Activated CD4-positive, alpha-beta T cell treated with anti-CD3 and anti-CD28 coated beads, Interleukin-2, amount 10 ng/mL, durations not matched to agents 7 days and 5 days (primary cell): ENCODE measurements around the gene RAB3A. TPM values are rescaled to one million over a fixed set of nuclear protein-coding genes. Genes with fewer than 3 reads are reported as not detected.
A peak's percentile ranks its signal among the peaks of the same experiment; 100 is the strongest.

Source experiments
- CTCF ChIA-PET: fragments of 350-600 bp; sonication (Branson Sonifier 250); formaldehyde crosslinking; loops from one replicate; lab custom pipeline; 2021; ENCODE audit warnings: antibody characterized with exemption; lab: Charles Lee
- POLR2A ChIA-PET: fragments of 350-600 bp; sonication (Branson Sonifier 250); formaldehyde crosslinking; loops from one replicate; lab custom pipeline; 2021; ENCODE audit warnings: antibody characterized with exemption; lab: Charles Lee
- DNase-seq: peaks from one replicate; pipeline ENCODE4 v3.0.0-alpha.2; 2020
- H3K27ac Mint-ChIP-seq: one replicate; pipeline ENCODE4 v1.8.0; 2021; ENCODE audit warnings: mild to moderate bottlenecking, moderate library complexity, mixed read lengths
- H3K27me3 Mint-ChIP-seq: one replicate; pipeline ENCODE4 v1.8.0; 2021; ENCODE audit warnings: mixed read lengths
- H3K36me3 Mint-ChIP-seq: one replicate; pipeline ENCODE4 v1.8.0; 2021; ENCODE audit warnings: low read depth, mixed read lengths
- H3K4me1 Mint-ChIP-seq: one replicate; pipeline ENCODE4 v1.8.0; 2021; ENCODE audit warnings: mixed read lengths
- H3K4me3 Mint-ChIP-seq: one replicate; pipeline ENCODE4 v1.8.0; 2021; ENCODE audit warnings: mild to moderate bottlenecking, moderate library complexity, mixed read lengths
- H3K9me3 Mint-ChIP-seq: one replicate; pipeline ENCODE4 v1.8.0; 2021; ENCODE audit warnings: mixed read lengths
- total RNA-seq, 2 experiments: library from RNA; stranded (reverse); gene quantifications; one replicate each; pipeline ENCODE4 v1.2.3, GENCODE V29; 2021

RAB3A gene
- total RNA-seq, 2 experiments from 2014 or later: 4.0 to 5.2 TPM

DNA sequence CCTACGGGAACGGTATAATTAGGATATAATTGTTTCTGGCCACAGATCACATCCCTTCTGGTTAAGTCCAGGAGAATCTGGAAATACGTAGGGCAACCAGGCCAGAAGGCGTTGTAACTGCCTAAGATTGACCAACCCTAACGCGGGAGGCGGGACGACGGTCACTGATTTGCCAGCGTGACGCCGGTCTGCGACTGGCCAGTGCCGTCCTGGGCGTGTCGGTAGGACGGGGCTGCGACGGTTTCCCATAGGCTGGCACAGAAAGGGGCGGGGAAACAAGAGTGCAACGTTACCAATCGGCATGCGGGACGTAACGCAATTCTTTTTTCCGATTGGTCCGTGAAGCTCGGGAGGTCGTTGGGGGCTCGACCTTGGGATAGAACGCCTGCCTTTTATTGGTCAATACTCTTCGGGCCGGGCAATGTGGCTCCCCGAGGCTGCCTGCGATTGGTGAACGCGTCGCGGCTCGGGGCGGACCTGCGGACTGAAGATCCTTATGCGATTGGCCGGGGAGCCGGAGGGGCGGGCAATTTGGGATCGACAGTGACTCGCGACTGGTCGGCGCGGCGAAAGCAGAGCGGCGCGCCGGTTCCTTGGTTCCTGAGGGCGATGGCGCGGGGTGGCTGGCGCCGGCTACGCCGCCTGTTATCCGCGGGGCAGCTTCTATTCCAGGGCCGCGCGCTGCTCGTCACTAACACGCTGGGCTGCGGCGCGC lies 11.0 kb downstream of the RAB3A start, which contains the start of gene MPV17L2:
MPV17L2 (plus strand) TSS at position 546 of the 715 bp plus-strand sequence; CDS start at position 610, 64 bp downstream.
- Mint-ChIP-seq H3K4me3 (peak within 1 kb of the TSS; percentile 79), H3K9me3 (no peaks in the 10 kb centered on the region), H3K4me1 (peaks cover 25% of the 10 kb centered on the region), H3K36me3 (no peaks in the 10 kb centered on the region), H3K27me3 (no peaks in the 10 kb centered on the region), H3K27ac (peak within 1 kb of the TSS; percentile 93)
- DNase-seq: peak; percentile 99
- POLR2A ChIA-PET: interaction anchor here (0.5 to 1.0 kb wide), 4 partner anchors 26 to 239 kb away, joined by 3 to 4 read pairs (median 4); partner anchors contain the start of gene JUND
- CTCF ChIA-PET: interaction anchor here (0.6 to 1.9 kb wide), 7 partner anchors 15 to 226 kb away, joined by 3 to 8 read pairs (median 3); partner anchors contain the start of gene SSBP4

DNA sequence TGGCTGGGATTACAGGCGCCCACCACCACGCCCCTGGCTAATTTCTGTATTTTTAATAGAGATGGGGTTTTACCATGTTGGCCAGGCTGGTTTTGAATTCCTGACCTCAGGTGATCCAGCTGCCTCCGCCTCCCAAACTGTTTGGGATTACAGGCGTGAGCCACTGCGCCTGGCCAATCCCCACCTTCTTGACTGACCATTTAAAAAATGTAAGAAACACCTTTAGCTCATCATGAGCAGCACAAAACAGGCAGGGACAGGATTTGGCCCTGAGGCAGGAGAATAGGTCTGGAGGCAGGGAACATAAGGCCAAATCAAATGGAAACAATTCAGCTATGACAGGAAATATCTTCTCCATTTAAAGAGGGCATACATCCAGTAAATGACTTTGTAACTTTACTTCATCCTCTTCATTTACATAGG lies 12.2 kb downstream of the RAB3A start:
- Mint-ChIP-seq H3K27ac (peak overlapping the region; percentile 93), H3K36me3 (no peaks in the 10 kb centered on the region), H3K4me3 (peak overlapping the region; percentile 79), H3K27me3 (no peaks in the 10 kb centered on the region), H3K9me3 (no peaks in the 10 kb centered on the region), H3K4me1 (peaks cover 25% of the 10 kb centered on the region)
- DNase-seq: no peak
- POLR2A ChIA-PET: interaction anchor here (0.6 kb wide), 1 partner anchor 48 kb away, joined by 3 read pairs; no protein-coding TSS in a partner anchor
- CTCF ChIA-PET: interaction anchor here (0.6 to 1.5 kb wide), 9 partner anchors 8 to 676 kb away, joined by 3 to 8 read pairs (median 3); partner anchors contain the start of gene SSBP4

DNA sequence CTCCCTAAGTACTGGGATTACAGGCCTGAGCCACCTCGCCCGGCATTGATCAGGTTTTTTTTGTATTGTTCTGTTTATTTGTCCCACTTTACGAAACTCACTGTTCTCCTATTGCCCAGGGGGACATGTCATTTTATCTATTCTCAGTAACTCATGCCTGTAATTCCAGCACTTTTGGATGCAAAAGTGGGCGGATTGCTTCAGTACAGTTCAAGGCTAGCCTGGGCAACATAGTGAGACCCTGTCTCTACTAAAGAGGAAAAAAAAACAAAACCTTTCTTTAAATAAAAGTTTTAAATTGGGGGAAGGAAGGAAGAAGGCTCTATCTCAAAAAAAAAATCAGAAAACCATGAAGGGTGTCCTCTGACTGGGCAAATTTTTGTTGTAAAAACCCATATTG lies 13.6 kb downstream of the RAB3A start:
- CTCF ChIA-PET: interaction anchor here (0.7 kb wide), 1 partner anchor 330 kb away, joined by 3 read pairs; no protein-coding TSS in a partner anchor

DNA sequence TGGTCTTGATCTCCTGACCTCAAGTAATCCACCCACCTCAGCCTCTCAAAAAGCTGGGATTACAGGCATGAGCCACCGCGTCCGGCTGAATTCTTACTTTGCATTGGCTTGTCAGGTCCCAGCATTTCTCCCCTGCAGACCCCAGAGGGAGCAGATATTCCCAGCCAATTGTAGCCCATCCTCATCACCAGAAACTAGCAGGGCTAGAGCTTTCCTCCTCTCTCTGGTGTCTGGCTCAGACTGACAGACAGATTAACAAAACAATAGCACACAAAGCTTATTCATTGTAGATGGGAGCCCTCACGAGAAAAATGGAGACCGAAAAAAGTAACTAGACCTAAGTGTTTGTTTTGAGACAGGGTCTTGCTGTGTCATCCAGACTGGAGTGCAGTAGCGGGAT lies 18.3 kb downstream of the RAB3A start:
- no peaks in the 10 kb centered on the region for H3K36me3 Mint-ChIP-seq
- no peak overlapping the region for H3K4me3 Mint-ChIP-seq
- POLR2A ChIA-PET: no interaction called here
- no peaks in the 10 kb centered on the region for H3K9me3 Mint-ChIP-seq
- no peak overlapping the region for H3K27ac Mint-ChIP-seq
- peaks cover 4% of the 10 kb centered on the region for H3K27me3 Mint-ChIP-seq
- H3K4me1 Mint-ChIP-seq: peaks cover 3% of the 10 kb centered on the region
- DNase-seq: no peak
- CTCF ChIA-PET: interaction anchor here (0.6 to 1.9 kb wide), 3 partner anchors 20 to 235 kb away, joined by 3 to 6 read pairs (median 4); no protein-coding TSS in a partner anchor

More for the DNA sequence above, 13.6 kb downstream of the RAB3A start:
- no peaks in the 10 kb centered on the region for H3K9me3 Mint-ChIP-seq
- H3K27me3 Mint-ChIP-seq: peaks cover 4% of the 10 kb centered on the region
- no peaks in the 10 kb centered on the region for H3K36me3 Mint-ChIP-seq
- no peak for DNase-seq
- peaks cover 25% of the 10 kb centered on the region for H3K4me1 Mint-ChIP-seq
- no peak overlapping the region for H3K4me3 Mint-ChIP-seq
- no peak overlapping the region for H3K27ac Mint-ChIP-seq
- POLR2A ChIA-PET: no interaction called here

DNA sequence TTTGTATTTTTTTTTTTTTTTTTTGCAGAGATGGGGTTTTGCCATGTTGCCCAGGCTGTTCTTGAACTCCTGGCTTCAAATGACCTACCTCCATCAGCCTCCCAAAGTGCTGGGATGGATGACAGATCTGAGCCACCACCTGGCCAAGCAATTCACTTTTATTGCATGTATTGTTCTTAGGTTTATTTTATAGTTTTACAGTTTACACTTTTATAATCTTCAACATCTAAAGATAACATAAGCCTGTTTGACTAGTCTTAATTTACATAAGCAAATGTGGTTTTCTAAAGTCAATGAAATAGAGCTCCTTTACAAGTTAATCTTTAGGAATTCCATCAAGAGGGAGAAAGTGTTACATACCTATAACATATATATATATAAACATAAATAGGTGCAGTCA lies 20.3 kb downstream of the RAB3A start:
- H3K36me3 Mint-ChIP-seq: peaks cover 4% of the 10 kb centered on the region
- ChIA-PET POLR2A (no interaction called here), CTCF (interaction anchor here (0.7 to 1.9 kb wide), 5 partner anchors 8 to 72 kb away, joined by 3 to 6 read pairs (median 3); no protein-coding TSS in a partner anchor)
- peaks cover 3% of the 10 kb centered on the region for H3K4me1 Mint-ChIP-seq
- H3K4me3 Mint-ChIP-seq: no peak overlapping the region
- H3K27me3 Mint-ChIP-seq: peaks cover 4% of the 10 kb centered on the region
- H3K27ac Mint-ChIP-seq: no peak overlapping the region
- DNase-seq: no peak
- H3K9me3 Mint-ChIP-seq: no peaks in the 10 kb centered on the region

DNA sequence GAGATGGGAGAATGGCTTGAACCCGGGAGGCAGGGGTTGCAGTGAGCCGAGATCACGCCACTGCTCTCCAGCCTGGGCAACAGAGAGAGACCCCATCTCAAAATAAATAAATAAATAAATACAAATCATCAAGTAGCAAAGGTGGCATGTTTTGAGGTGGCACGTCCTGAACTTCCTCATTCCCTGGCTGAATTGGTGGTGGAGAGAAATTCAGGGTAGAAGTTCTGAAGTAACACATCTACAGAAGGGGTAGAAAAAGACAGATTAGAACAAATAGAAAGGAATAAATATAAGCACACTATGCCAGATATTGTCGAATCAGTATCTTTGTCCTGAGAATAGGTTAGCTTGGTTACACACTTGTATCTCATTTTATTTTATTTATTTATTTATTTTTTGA lies 23.9 kb downstream of the RAB3A start:
- peaks cover 9% of the 10 kb centered on the region for H3K4me1 Mint-ChIP-seq
- H3K27ac Mint-ChIP-seq: no peak overlapping the region
- peaks cover 21% of the 10 kb centered on the region for H3K36me3 Mint-ChIP-seq
- ChIA-PET POLR2A (no interaction called here), CTCF (no interaction called here)
- H3K4me3 Mint-ChIP-seq: no peak overlapping the region
- DNase-seq: no peak
- H3K27me3 Mint-ChIP-seq: no peaks in the 10 kb centered on the region
- no peaks in the 10 kb centered on the region for H3K9me3 Mint-ChIP-seq

DNA sequence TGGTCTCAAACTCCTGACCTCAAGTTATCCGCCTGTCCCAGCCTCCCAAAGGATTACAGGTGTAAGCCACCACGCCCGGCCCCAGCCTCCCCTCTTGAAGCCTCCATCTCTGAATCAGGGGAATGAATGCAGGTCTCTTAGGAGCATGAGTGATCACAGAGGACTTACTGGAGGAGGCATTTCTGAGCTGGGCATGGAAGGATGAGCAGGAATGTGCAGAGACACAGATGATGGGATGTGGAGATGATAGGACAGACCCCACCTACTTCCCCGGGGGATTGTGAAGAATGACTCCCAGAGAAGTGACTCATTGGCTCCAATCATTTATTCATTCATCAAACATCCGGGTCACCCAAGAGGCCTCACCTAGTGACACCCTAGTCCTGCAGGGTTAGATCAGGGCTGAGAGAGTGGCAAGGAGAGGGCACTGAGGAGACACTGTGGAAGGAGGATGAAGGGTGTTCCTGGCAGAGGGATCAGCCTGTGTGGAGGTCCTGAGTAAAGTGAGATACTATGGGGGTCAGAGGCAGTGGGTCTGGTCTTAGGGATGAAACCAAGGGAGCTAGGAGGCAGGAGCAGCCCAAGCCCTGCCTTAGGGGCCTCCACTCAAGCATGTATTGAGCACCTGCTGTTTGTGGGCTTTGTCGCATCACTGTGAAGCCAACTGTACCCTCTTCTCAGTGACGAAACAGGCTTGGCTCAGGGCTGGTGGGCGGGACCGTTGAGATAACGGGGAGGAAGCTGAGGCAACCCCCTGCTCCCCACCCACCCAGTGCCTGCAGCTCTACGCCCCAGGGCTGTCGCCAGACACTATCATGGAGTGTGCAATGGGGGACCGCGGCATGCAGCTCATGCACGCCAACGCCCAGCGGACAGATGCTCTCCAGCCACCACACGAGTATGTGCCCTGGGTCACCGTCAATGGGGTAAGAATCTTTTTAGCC lies 27.2 kb downstream of the RAB3A start:
- DNase-seq: no peak
- Mint-ChIP-seq H3K27ac (no peak overlapping the region), H3K27me3 (no peaks in the 10 kb centered on the region), H3K4me3 (peak overlapping the region; percentile 19), H3K36me3 (peaks cover 23% of the 10 kb centered on the region), H3K9me3 (no peaks in the 10 kb centered on the region), H3K4me1 (peaks cover 31% of the 10 kb centered on the region)
- ChIA-PET POLR2A (no interaction called here), CTCF (interaction anchor here (0.8 to 2.1 kb wide), 6 partner anchors 7 to 153 kb away, joined by 3 to 8 read pairs (median 4); no protein-coding TSS in a partner anchor)

DNA sequence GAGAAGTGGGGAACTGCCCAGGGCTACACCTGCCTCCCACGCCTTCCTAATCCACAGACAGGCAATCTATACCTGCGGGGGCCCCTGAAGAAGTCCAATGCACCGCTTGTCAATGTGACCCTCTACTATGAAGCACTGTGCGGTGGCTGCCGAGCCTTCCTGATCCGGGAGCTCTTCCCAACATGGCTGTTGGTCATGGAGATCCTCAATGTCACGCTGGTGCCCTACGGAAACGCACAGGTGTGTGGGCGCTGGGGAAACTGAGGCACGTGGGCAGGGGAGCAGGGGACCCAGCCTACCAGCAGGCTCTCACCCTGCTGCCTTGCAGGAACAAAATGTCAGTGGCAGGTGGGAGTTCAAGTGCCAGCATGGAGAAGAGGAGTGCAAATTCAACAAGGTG lies 28.9 kb downstream of the RAB3A start:
- DNase-seq: no peak
- H3K9me3 Mint-ChIP-seq: no peaks in the 10 kb centered on the region
- H3K36me3 Mint-ChIP-seq: peaks cover 23% of the 10 kb centered on the region
- CTCF ChIA-PET: interaction anchor here (0.7 to 2.1 kb wide), 6 partner anchors 9 to 168 kb away, joined by 3 to 6 read pairs (median 4); partner anchors contain the start of gene MPV17L2
- H3K4me3 Mint-ChIP-seq: peak overlapping the region; percentile 88
- peaks cover 28% of the 10 kb centered on the region for H3K4me1 Mint-ChIP-seq
- no peaks in the 10 kb centered on the region for H3K27me3 Mint-ChIP-seq
- peak overlapping the region; percentile 60 for H3K27ac Mint-ChIP-seq
- POLR2A ChIA-PET: no interaction called here

DNA sequence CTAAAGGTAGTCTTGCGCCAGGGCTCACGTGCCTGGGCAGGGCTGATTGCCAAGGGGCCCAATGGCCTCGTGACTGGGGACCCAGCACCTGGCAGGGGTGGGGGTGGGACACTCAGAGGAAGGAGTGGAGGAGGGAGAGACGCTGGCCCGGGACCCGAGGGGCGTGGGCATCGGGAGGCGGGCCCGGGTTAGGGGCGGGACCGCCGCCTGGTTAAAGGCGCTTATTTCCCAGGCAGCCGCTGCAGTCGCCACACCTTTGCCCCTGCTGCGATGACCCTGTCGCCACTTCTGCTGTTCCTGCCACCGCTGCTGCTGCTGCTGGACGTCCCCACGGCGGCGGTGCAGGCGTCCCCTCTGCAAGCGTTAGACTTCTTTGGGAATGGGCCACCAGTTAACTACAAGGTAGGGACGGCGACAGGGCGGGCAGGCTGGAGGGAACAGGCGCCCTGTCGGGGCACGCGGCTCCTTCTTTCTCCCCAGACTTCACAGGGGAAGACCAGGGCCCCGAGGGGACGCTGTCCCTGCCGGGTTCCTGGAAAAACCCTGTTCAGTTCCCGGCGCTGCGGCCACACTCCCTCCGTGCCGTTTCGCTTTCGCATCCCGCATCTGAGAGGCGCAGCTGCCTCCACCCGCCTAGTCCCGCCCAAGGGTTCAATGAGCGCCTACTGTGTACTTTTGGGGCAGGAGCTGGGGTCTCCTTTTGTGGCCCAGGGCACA lies 30.1 kb downstream of the RAB3A start, which contains the start of gene IFI30:
IFI30 (plus strand) TSS at position 242 of the 717 bp plus-strand sequence; CDS start at position 271, 29 bp downstream.
- Mint-ChIP-seq H3K27ac (peak within 1 kb of the TSS; percentile 86), H3K27me3 (no peaks in the 10 kb centered on the region), H3K9me3 (no peaks in the 10 kb centered on the region), H3K4me3 (peak within 1 kb of the TSS; percentile 88), H3K4me1 (peaks cover 28% of the 10 kb centered on the region), H3K36me3 (peaks cover 20% of the 10 kb centered on the region)
- ChIA-PET CTCF (interaction anchor here (0.6 to 2.1 kb wide), 7 partner anchors 13 to 167 kb away, joined by 3 to 5 read pairs (median 4); partner anchors contain the start of gene MPV17L2), POLR2A (no interaction called here)
- DNase-seq: peak; percentile 69

DNA sequence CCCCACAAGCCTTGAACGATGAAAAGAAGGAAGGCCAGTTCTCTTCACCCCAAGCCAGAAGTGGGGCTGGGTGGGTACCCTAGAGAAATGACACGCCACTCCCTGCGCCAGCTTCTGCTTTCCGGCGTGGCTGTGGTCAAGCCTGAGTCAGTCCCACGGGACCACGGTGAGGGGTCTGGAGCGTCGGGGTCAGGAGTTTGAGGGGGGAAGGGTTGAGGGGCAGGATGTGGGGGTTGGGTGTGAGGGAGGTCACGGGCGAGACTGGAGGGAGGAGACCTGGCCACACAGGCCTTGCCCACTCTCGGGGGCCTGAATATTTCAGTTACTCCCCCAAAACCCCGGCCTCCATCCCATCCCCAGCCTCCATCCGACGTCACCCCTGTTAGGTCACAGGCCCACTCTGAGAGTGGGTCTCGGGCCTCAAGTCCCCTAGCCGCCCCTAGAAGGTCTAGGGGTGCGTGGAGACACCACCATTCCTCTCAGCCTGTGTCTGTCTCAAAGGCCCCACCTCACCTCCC lies 30.7 kb downstream of the RAB3A start:
- Mint-ChIP-seq H3K4me3 (peak overlapping the region; percentile 88), H3K27me3 (no peaks in the 10 kb centered on the region), H3K36me3 (peaks cover 22% of the 10 kb centered on the region), H3K4me1 (peaks cover 31% of the 10 kb centered on the region), H3K9me3 (no peaks in the 10 kb centered on the region), H3K27ac (peak overlapping the region; percentile 86)
- POLR2A ChIA-PET: no interaction called here
- DNase-seq: no peak
- CTCF ChIA-PET: interaction anchor here (0.9 kb wide), 1 partner anchor 11 kb away, joined by 3 read pairs; no protein-coding TSS in a partner anchor

DNA sequence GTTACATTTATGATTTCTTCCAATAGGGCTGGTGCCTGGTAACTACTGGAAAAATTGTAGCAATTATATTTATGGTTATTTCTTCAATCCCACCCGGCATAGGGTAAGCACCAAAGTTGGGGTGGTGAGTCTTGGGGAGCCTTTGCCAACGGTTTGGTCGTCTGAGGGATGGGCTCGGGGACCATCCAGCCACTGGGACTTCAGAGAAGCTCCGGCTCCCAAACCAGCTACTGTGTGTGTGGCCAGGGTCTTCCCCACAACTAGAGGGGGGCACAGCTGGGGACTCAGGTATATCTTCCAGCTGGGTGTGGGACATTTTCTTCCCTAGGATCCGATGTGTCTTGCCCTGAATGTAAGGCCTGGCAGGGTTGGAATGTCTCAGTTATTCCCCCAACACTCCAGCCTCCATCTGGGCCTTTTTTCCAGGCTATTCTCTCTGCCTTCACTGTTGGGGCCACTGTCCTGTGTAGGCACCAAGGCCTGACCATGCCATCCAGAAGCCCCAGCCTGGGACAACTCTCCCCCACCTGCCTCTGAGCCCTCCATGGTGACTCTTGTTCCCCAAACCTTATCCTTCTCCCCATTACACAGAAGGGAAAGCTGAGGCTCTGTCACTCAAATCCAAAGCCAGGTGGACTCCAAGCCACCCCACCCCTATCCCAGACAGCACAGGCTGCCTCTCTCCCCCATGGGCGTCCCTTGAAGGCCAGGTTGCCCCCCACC lies 31.4 kb downstream of the RAB3A start:
- POLR2A ChIA-PET: no interaction called here
- H3K4me3 Mint-ChIP-seq: peak overlapping the region; percentile 56
- H3K27me3 Mint-ChIP-seq: no peaks in the 10 kb centered on the region
- CTCF ChIA-PET: interaction anchor here (0.8 to 0.9 kb wide), 2 partner anchors 12 to 109 kb away, joined by 3 read pairs; no protein-coding TSS in a partner anchor
- peak overlapping the region; percentile 31 for H3K27ac Mint-ChIP-seq
- H3K36me3 Mint-ChIP-seq: peaks cover 21% of the 10 kb centered on the region
- H3K4me1 Mint-ChIP-seq: peaks cover 33% of the 10 kb centered on the region
- no peak for DNase-seq
- no peaks in the 10 kb centered on the region for H3K9me3 Mint-ChIP-seq
